Measurements from ENCODE around the gene MRPS21. TPM values are rescaled to one million over a fixed set of nuclear protein-coding genes. Genes with fewer than 3 reads are reported as not detected.

MRPS21 gene
- total RNA-seq, 1 donor: 30.7 TPM

DNA sequence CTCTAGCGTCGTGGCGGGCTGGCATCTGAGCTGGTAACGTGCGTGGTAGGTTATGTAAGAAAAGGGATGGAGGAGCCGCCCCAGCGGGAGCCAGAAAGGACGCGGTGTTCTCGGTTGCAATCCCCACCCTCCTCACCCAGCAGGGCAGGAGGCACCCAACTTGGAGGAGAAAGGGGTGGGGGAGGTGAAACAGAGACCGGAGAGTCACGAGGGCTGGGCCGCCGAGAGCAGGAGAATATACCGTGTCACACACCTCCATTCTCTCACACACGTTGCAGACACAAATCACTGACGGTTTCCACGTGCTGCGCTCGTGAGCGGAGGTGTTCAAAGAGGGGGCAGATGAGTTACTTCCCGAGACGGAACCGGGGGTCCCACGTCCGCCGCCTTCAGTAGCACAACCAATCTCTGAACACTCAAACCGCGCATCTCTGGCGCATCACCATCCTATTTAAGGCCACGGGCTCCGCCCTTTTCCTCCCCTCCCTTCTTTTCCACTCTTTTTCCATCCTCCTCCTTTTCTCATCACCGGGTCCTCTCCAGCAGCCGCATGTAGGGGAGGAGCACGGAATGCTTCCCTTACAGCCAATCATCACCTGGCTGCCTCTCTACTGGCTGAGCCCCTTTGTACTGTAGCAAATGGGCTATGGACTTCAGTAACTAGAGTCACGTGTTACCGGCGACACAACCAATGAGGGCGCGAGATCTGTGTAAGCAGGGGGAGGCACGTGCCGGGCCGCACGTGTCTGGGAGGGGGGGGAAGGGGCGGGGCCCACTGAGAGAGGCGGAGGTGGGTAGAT, 11.7 kb upstream of the MRPS21 start, which contains the start of gene CIART:
Gene CIART (plus strand): TSS at position 797 of the 800 bp plus-strand sequence. CDS start 714 bp downstream, outside the sequence.
- peak within 1 kb of the TSS; percentile 65 for H3K4me3 ChIP-seq (ENCODE audit: low read depth, low read length)
- TF ChIP-seq, protein P1, sequence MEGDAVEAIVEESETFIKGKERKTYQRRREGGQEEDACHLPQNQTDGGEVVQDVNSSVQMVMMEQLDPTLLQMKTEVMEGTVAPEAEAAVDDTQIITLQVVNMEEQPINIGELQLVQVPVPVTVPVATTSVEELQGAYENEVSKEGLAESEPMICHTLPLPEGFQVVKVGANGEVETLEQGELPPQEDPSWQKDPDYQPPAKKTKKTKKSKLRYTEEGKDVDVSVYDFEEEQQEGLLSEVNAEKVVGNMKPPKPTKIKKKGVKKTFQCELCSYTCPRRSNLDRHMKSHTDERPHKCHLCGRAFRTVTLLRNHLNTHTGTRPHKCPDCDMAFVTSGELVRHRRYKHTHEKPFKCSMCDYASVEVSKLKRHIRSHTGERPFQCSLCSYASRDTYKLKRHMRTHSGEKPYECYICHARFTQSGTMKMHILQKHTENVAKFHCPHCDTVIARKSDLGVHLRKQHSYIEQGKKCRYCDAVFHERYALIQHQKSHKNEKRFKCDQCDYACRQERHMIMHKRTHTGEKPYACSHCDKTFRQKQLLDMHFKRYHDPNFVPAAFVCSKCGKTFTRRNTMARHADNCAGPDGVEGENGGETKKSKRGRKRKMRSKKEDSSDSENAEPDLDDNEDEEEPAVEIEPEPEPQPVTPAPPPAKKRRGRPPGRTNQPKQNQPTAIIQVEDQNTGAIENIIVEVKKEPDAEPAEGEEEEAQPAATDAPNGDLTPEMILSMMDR (IDR thresholded peaks at IDR 0.05; ENCODE audit: insufficient read depth, low read depth, low read length): no peak
- peak; percentile 97 for DNase-seq (ENCODE audit: low read depth)

DNA sequence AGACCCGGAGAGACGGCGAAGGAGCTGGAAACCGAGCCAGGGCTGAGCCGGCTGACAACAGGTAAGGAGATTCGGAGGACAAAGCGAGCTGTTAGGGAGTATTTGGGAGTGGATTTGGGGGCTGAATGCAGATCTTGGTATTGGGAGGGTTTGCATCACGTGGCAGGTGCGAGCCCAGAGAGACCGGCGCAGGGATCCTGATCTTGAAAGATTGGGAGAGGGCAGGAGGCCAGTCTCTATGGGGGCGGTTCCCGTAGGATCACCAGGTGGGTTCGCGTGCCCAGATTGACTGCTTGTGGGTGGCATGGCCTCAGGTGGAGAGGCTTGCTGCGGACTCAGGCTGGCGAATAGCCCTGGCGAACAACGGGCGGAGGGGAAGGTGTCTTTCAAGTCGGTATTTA, 11.1 kb upstream of the MRPS21 start:
- DNase-seq (ENCODE audit: low read depth): no peak
- TF ChIP-seq, protein P1 (IDR thresholded peaks at IDR 0.05; ENCODE audit: insufficient read depth, low read depth, low read length): no peak

DNA sequence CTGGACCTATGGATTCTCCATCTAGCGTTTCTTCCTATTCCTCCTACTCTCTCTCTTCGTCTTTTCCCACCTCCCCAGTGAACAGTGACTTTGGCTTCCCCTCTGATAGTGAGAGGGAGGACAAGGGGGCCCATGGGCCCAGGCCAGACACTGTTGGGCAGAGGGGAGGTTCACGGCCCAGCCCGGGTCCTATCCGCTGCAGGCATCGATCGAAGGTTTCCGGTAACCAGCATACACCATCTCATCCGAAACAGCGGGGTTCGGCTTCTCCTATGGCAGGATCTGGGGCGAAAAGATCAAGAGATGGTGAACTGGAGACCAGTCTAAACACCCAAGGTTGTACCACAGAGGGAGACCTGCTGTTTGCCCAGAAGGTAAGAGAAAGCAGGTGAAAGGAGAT, 10.4 kb upstream of the MRPS21 start:
- DNase-seq (ENCODE audit: low read depth): no peak
- TF ChIP-seq, protein P1 (IDR thresholded peaks at IDR 0.05; ENCODE audit: insufficient read depth, low read depth, low read length): no peak
- no peak overlapping the region for H3K4me3 ChIP-seq (ENCODE audit: low read depth, low read length)

More for the DNA sequence above, 11.1 kb upstream of the MRPS21 start:
- H3K4me3 ChIP-seq (ENCODE audit: low read depth, low read length): peak overlapping the region; percentile 65

DNA sequence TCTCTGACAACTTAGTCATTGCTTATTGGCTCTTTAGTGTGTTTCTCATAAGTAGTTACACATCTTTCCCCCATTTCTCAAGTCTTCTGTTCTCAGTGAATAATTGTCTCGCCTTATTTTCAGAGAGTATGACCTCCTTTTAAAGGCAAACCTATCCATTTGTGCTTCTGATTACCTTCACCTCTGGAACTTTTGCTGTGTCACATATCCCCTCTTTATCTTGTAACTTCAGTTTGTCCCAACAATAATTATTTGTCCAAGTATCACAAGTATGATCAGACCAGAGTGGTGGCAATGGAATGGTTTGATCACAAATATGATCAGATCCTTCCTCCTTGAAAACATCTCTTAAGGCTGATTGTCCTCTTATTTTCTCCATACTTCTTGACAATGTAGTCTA, 5.3 kb upstream of the MRPS21 start:
- TF ChIP-seq, protein P1 (IDR thresholded peaks at IDR 0.05; ENCODE audit: insufficient read depth, low read depth, low read length): no peak
- DNase-seq (ENCODE audit: low read depth): no peak

DNA sequence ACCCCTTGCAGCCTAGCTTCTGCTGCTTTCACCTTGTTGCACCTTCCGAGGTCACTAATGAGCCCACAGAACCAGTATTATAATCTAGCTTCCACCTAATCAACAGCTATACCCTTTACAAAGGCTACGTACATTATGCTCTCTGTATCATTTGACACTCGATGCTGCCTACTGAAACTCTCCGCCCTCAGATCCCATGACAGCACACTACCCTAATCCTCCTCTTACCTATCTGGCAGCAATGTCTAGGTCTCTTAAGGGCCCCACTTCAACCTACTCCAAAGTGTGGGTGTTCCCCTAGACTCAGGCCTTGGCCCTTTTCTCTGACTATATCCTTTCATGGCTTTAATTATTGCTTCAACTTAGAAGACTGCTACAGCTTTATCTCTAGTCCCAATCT, 4.8 kb upstream of the MRPS21 start:
- TF ChIP-seq, protein P1 (IDR thresholded peaks at IDR 0.05; ENCODE audit: insufficient read depth, low read depth, low read length): no peak
- no peak overlapping the region for H3K4me3 ChIP-seq (ENCODE audit: low read depth, low read length)
- DNase-seq (ENCODE audit: low read depth): no peak

More for the DNA sequence above, 5.3 kb upstream of the MRPS21 start:
- H3K4me3 ChIP-seq (ENCODE audit: low read depth, low read length): no peak overlapping the region

DNA sequence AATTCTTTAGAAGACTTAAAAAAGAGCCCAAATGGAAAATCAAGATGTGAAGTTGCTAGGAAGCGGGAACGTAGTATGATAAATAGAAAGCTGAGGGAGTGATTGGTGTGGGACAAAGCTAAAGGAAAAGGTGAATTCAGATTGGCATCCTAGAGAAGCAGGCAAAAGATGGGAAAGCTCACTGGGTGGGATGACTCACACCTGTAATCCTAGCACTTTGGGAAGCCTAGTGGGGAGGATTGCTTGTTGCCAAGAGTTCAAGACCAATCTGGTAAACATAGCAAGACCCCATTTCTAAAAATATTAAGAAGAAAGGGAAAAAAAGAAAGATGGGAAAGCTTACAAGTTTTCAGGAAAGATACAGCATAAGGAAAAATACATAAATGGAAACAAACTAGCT, 1.8 kb downstream of the MRPS21 start:
- no peak for DNase-seq (ENCODE audit: low read depth)
- H3K4me3 ChIP-seq (ENCODE audit: low read depth, low read length): no peak overlapping the region
- TF ChIP-seq, protein P1 (IDR thresholded peaks at IDR 0.05; ENCODE audit: insufficient read depth, low read depth, low read length): no peak

All from fibroblast of villous mesenchyme (primary cell).